HepG2 (cell line): ENCODE results near the gene MRPS17. TPM values are rescaled to one million over a fixed set of nuclear protein-coding genes. Genes with fewer than 3 reads are reported as not detected.

Source experiments
- AKAP8 ChIP-seq: sonication (generic); formaldehyde crosslinking; IDR thresholded peaks from 2 replicates; pipeline ENCODE4 v1.5.1; 2020; ENCODE audit warnings: mild to moderate bottlenecking, missing genetic modification reagents
- AKNA ChIP-seq: sonication (generic); formaldehyde crosslinking; IDR thresholded peaks from 2 replicates; pipeline ENCODE4 v1.4.0; 2020; ENCODE audit warnings: missing genetic modification reagents, borderline replicate concordance
- CAMTA2 ChIP-seq: sonication (generic); formaldehyde crosslinking; IDR thresholded peaks from 2 replicates; pipeline ENCODE4 v1.4.0; 2020; ENCODE audit warnings: mild to moderate bottlenecking, missing genetic modification reagents, borderline replicate concordance
- HMG20A ChIP-seq: IDR thresholded peaks from 2 replicates; pipeline ENCODE4 v1.6.1; 2016; ENCODE audit warnings: borderline replicate concordance
- NFE2L1 ChIP-seq: sonication (generic); formaldehyde crosslinking; IDR thresholded peaks from 2 replicates; pipeline ENCODE4 v1.4.0; 2020; ENCODE audit warnings: missing genetic modification reagents, mild to moderate bottlenecking, borderline replicate concordance
- NR0B2 ChIP-seq: sonication (generic); formaldehyde crosslinking; IDR thresholded peaks from 2 replicates; pipeline ENCODE4 v1.4.0; 2020; ENCODE audit warnings: mild to moderate bottlenecking, missing genetic modification reagents
- SETDB1 ChIP-seq: sonication (generic); formaldehyde crosslinking; IDR thresholded peaks from 2 replicates; pipeline ENCODE4 v1.5.1; 2020; ENCODE audit warnings: missing genetic modification reagents, mild to moderate bottlenecking, borderline replicate concordance
- SMAD9 ChIP-seq: sonication (generic); formaldehyde crosslinking; IDR thresholded peaks from 2 replicates; pipeline ENCODE4 v1.5.1; 2020; ENCODE audit warnings: mild to moderate bottlenecking, missing genetic modification reagents
- SMARCC2 ChIP-seq: fragments of 450-650 bp; IDR thresholded peaks from 2 replicates; pipeline ENCODE4 v1.6.1; 2017; ENCODE audit warnings: antibody characterized with exemption, mild to moderate bottlenecking
- ZBTB10 ChIP-seq: sonication (generic); formaldehyde crosslinking; IDR thresholded peaks from 2 replicates; pipeline ENCODE4 v1.4.0; 2020; ENCODE audit warnings: missing genetic modification reagents, borderline replicate concordance
- ZBTB20 ChIP-seq: sonication (generic); formaldehyde crosslinking; IDR thresholded peaks from 2 replicates; pipeline ENCODE4 v1.8.1; 2023; ENCODE audit warnings: missing genetic modification reagents, low read depth, mild to moderate bottlenecking, borderline replicate concordance
- ZFP37 ChIP-seq: sonication (generic); formaldehyde crosslinking; IDR thresholded peaks from 2 replicates; pipeline ENCODE4 v1.4.0; 2020; ENCODE audit warnings: missing genetic modification reagents, borderline replicate concordance
- ZFP41 ChIP-seq: sonication (generic); formaldehyde crosslinking; IDR thresholded peaks from 2 replicates; pipeline ENCODE4 v1.4.0; 2020; ENCODE audit warnings: mild to moderate bottlenecking, missing genetic modification reagents, borderline replicate concordance
- ZFY ChIP-seq: sonication (generic); formaldehyde crosslinking; IDR thresholded peaks from 2 replicates; pipeline ENCODE4 v1.4.0; 2020; ENCODE audit warnings: missing genetic modification reagents
- ZKSCAN1 ChIP-seq: fragments of 150-350 bp; IDR thresholded peaks from 2 replicates; pipeline ENCODE4 v1.6.1; 2014; ENCODE audit warnings: low read length
- ZNF549 ChIP-seq: sonication (generic); formaldehyde crosslinking; IDR thresholded peaks from 2 replicates; pipeline ENCODE4 v1.5.0; 2020; ENCODE audit warnings: missing genetic modification reagents
- ZNF556 ChIP-seq: sonication (generic); formaldehyde crosslinking; IDR thresholded peaks from 2 replicates; pipeline ENCODE4 v1.4.0; 2020; ENCODE audit warnings: mild to moderate bottlenecking, missing genetic modification reagents, borderline replicate concordance
- ZNF891 ChIP-seq: sonication (generic); formaldehyde crosslinking; IDR thresholded peaks from 2 replicates; pipeline ENCODE4 v1.5.0; 2020; ENCODE audit warnings: mild to moderate bottlenecking, missing genetic modification reagents
- polyA plus RNA-seq, 8 experiments: library from polyadenylated mRNA; depleted of rRNA in 3 of 8; stranded (reverse) in 7 of 8; unstranded in 1 of 8; fragments of >200 nt; fragmentation: Illumina TruSeq in 4 of 8; extraction: Trizol in 4 of 8; gene quantifications; 2 replicates each; pipeline versions ENCODE4 v1.2.1 to v1.2.3, GENCODE V29; 2011 to 2016; ENCODE audit warnings: low read depth in 4 of 8, missing spikeins in 1 of 8, mixed read lengths in 1 of 8; ENCODE audit not compliant: insufficient read depth in 1 of 8
- total RNA-seq, 5 experiments: library from RNA; depleted of rRNA; stranded (reverse); fragments of >200 nt; fragmentation: Illumina TruSeq; extraction: Trizol; gene quantifications; 2 replicates each; pipeline ENCODE4 v1.2.3, GENCODE V29; 2016; ENCODE audit warnings: low read depth in 1 of 5
- TF ChIP-seq, protein P1 (sequence below): sonication (generic); formaldehyde crosslinking; IDR thresholded peaks from 2 replicates; pipeline ENCODE4 v1.8.0; 2022; ENCODE audit warnings: missing genetic modification reagents, mild to moderate bottlenecking, moderate library complexity, borderline replicate concordance

Gene MRPS17
- total and polyA plus RNA-seq, 2 of the 13 experiments (the other 11 are each of a cell fraction or from before 2014, with no cell fraction given) = 14.9 to 31.3 TPM

- TF ChIP-seq HMG20A (CRISPR knock-in tag) = no peak
- TF ChIP-seq SETDB1 (CRISPR knock-in tag) = no peak
- TF ChIP-seq ZBTB10 = no peak
- TF ChIP-seq ZNF556 (CRISPR knock-in tag) = peak; percentile 80; the same call in 1 of the 2 replicates
- TF ChIP-seq, protein P1, sequence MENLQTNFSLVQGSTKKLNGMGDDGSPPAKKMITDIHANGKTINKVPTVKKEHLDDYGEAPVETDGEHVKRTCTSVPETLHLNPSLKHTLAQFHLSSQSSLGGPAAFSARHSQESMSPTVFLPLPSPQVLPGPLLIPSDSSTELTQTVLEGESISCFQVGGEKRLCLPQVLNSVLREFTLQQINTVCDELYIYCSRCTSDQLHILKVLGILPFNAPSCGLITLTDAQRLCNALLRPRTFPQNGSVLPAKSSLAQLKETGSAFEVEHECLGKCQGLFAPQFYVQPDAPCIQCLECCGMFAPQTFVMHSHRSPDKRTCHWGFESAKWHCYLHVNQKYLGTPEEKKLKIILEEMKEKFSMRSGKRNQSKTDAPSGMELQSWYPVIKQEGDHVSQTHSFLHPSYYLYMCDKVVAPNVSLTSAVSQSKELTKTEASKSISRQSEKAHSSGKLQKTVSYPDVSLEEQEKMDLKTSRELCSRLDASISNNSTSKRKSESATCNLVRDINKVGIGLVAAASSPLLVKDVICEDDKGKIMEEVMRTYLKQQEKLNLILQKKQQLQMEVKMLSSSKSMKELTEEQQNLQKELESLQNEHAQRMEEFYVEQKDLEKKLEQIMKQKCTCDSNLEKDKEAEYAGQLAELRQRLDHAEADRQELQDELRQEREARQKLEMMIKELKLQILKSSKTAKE (CRISPR knock-in tag) = no peak
- TF ChIP-seq CAMTA2 (CRISPR knock-in tag) = no peak
- peak; percentile 51; the same call in 1 of the 2 replicates for TF ChIP-seq NR0B2 (CRISPR knock-in tag)
- no peak for TF ChIP-seq SMAD9 (CRISPR knock-in tag)
- no peak for TF ChIP-seq AKNA (CRISPR knock-in tag)
- TF ChIP-seq ZFP41 (CRISPR knock-in tag) = no peak
- no peak for TF ChIP-seq ZNF549 (CRISPR knock-in tag)
- peak; percentile 36; the same call in 1 of the 2 replicates for TF ChIP-seq ZBTB20 (CRISPR knock-in tag)
- TF ChIP-seq ZKSCAN1 = no peak
- no peak for TF ChIP-seq SMARCC2
- TF ChIP-seq ZFP37 (CRISPR knock-in tag) = no peak
- TF ChIP-seq AKAP8 = peak; percentile 40; the same call in 1 of the 2 replicates
- peak; percentile 55 for TF ChIP-seq ZNF891 (CRISPR knock-in tag)
- peak; percentile 70 for TF ChIP-seq ZFY (CRISPR knock-in tag)
- no peak for TF ChIP-seq NFE2L1
Measured at GRCh38 chr7:55951637-55952351, at the start of gene MRPS17 (continued).
